Breast epithelium (tissue), 4 donors: ENCODE results near the gene GGPS1. TPM values are rescaled to one million over a fixed set of nuclear protein-coding genes. Genes with fewer than 3 reads are reported as not detected.

Experiments used
- DNase-seq, 2 donors: peaks; one replicate each; pipeline ENCODE4 v3.0.0-alpha.2; 2019; ENCODE audit warnings: low spot score in 2 of 2
- H3K27ac ChIP-seq, 2 donors: fragments of 200-600 bp; sonication (generic) in 1 of 2; one replicate each; pipeline ENCODE4 v1.5.1; 2016 to 2019; ENCODE audit warnings: mild to moderate bottlenecking in 1 of 2
- H3K27me3 ChIP-seq, 2 donors: fragments of 200-600 bp; sonication (generic) in 1 of 2; one replicate each; pipeline versions ENCODE4 v1.5.1 to v1.6.0; 2017 to 2019; ENCODE audit warnings: control low read depth in 1 of 2, mild to moderate bottlenecking in 1 of 2
- H3K36me3 ChIP-seq: fragments of 200-600 bp; one replicate; pipeline ENCODE4 v1.5.1; 2019
- H3K4me1 ChIP-seq, 2 donors: fragments of 200-600 bp; sonication (generic); one replicate each; pipeline ENCODE4 v1.5.1; 2016 to 2019; ENCODE audit warnings: control low read depth in 1 of 2
- H3K4me3 ChIP-seq, 3 donors: fragments of 200-600 bp; sonication (generic); 1 replicate in 2 of 3; 2 replicates in 1 of 3; pipeline ENCODE4 v1.5.1; 2016 to 2019; ENCODE audit warnings: mild to moderate bottlenecking in 3 of 3, moderate library complexity in 2 of 3
- H3K9me3 ChIP-seq, 2 donors: fragments of 200-600 bp; sonication (generic) in 1 of 2; one replicate each; pipeline ENCODE4 v1.5.1; 2016 to 2019; ENCODE audit warnings: control low read depth in 1 of 2
- POLR2A ChIP-seq: fragments of 450-650 bp; IDR thresholded peaks from one replicate; pipeline ENCODE4 v1.6.1; 2016; ENCODE audit warnings: antibody characterized with exemption, mild to moderate bottlenecking, moderate library complexity
- POLR2AphosphoS5 ChIP-seq, 3 donors: sonication (generic); formaldehyde crosslinking; IDR thresholded peaks; one replicate each; pipeline ENCODE4 v1.6.1; 2017; ENCODE audit warnings: antibody characterized with exemption in 3 of 3
- intact Hi-C: fragments of 100-400 bp; cut with DNase I; formaldehyde crosslinking; loops from one replicate; pipeline ENCODE4 v1.15.1; 2023; ENCODE audit warnings: low total_unique reads
- total RNA-seq, 3 donors: library from RNA; depleted of rRNA; stranded (reverse); fragments of >200 nt; gene quantifications; one replicate each; pipeline ENCODE4 v1.1.0, GENCODE V29; 2016
- TF ChIP-seq, protein P1 (sequence below), 3 donors: fragments of 450-650 bp; IDR thresholded peaks; one replicate each; pipeline ENCODE4 v1.5.1; 2016 to 2017; ENCODE audit warnings: antibody characterized with exemption in 3 of 3, mild to moderate bottlenecking in 3 of 3, moderate library complexity in 3 of 3

GGPS1 gene
- total RNA-seq, 3 donors from 2014 or later = 17.7 to 38.3 (median 22.4) TPM

DNA sequence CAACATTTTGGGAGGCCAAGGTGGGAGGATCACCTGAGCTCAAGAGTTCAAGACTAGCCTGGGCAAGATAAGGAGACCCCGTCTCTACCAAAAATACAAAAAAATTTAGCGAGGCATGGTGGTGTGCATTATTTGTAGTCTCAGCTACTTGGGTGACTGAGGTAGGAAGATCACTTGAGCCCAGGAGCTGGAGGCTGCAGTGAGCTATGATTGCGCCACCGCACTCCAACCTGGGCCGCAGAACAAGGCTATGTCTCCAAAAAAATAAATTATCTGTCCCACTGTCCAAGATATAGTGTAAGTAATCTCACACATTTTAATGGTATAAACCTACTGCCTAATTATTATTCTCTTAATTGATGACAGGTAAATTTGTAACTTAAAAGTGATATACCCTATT lies 13.2 kb upstream of the GGPS1 start:
- Histone ChIP-seq H3K27ac (no peak overlapping the region), H3K36me3 (no peaks in the 10 kb centered on the region), H3K4me1 (peaks cover 0 to 8% of the 10 kb centered on the region in 2 donors), H3K27me3 (no peaks in the 10 kb centered on the region), H3K9me3 (no peaks in the 10 kb centered on the region), H3K4me3 (no peak overlapping the region)
- no peak for DNase-seq
- TF ChIP-seq POLR2AphosphoS5 (IDR thresholded peaks at IDR 0.05) = no peak
- TF ChIP-seq POLR2A = no peak
- TF ChIP-seq, protein P1, sequence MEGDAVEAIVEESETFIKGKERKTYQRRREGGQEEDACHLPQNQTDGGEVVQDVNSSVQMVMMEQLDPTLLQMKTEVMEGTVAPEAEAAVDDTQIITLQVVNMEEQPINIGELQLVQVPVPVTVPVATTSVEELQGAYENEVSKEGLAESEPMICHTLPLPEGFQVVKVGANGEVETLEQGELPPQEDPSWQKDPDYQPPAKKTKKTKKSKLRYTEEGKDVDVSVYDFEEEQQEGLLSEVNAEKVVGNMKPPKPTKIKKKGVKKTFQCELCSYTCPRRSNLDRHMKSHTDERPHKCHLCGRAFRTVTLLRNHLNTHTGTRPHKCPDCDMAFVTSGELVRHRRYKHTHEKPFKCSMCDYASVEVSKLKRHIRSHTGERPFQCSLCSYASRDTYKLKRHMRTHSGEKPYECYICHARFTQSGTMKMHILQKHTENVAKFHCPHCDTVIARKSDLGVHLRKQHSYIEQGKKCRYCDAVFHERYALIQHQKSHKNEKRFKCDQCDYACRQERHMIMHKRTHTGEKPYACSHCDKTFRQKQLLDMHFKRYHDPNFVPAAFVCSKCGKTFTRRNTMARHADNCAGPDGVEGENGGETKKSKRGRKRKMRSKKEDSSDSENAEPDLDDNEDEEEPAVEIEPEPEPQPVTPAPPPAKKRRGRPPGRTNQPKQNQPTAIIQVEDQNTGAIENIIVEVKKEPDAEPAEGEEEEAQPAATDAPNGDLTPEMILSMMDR (IDR thresholded peaks at IDR 0.05) = no peak
- intact Hi-C loops = no loop called here

DNA sequence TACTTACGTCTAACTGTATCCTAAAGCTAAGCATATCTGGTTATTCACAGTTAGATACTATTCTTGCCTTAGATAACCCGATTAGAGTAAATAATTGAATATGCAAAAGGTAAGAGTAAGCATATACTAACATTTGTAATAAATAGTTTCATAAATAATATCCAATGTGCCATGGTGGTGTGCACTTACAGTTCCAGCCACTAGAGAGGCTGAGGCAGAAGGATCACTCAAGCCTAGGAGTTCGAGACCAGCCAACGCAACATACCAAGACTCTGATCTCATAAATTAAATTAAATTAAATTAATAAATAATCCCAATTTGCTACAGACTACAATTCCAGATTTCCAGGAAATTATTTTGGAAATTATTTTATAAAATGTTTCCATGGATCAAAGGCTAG lies 12.6 kb upstream of the GGPS1 start:
- TF ChIP-seq POLR2AphosphoS5 (IDR thresholded peaks at IDR 0.05) (no peak), POLR2A (no peak)
- TF ChIP-seq, protein P1 (IDR thresholded peaks at IDR 0.05) = no peak
- Histone ChIP-seq H3K4me1 (peaks cover 0 to 8% of the 10 kb centered on the region in 2 donors), H3K9me3 (no peaks in the 10 kb centered on the region), H3K4me3 (no peak overlapping the region), H3K36me3 (no peaks in the 10 kb centered on the region), H3K27me3 (no peaks in the 10 kb centered on the region), H3K27ac (no peak overlapping the region)
- intact Hi-C loops = no loop called here
- DNase-seq = no peak

DNA sequence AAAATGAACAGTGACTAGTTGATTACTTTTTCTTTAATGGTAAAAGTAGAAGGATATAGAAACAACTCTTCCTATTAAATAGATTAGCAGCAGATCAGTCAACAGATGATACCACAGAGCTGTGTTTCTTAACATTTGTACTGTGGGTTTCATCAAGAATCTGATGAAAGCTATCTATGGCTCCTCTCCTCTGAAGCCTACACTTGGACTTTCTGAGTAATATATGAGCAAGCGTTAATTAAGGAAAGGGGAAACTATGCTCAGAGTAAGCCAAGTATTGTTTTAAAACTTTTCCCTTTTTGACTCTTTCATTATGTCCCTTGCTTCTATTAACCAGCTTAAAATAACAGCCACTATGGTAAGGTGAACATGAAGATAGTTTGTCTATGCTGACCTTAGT lies 11.2 kb upstream of the GGPS1 start:
- TF ChIP-seq POLR2A (no peak), POLR2AphosphoS5 (IDR thresholded peaks at IDR 0.05) (no peak)
- TF ChIP-seq, protein P1 (IDR thresholded peaks at IDR 0.05) = no peak

DNA sequence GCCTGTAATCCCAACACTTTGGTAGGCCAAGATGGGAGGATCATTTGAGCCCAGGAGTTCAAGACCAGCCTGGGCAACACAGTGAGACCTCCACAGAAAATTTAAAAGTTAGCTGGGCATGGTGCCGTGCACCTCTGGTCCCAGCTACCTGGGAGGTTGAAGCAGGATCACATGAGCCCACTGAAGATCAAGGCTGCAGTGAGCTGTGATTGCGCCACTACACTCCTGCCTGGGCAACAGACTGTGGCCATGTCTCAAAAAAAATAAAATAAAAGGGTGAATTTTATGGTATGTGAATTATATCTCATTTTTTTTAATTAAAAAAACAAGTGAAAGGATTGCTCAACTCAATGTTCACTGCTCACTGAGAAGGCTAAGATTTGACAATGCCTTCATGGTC lies 9.1 kb upstream of the GGPS1 start:
- Histone ChIP-seq H3K4me1 (peaks cover 0 to 6% of the 10 kb centered on the region in 2 donors), H3K4me3 (no peak overlapping the region), H3K27ac (no peak overlapping the region), H3K36me3 (no peaks in the 10 kb centered on the region), H3K9me3 (no peaks in the 10 kb centered on the region), H3K27me3 (no peaks in the 10 kb centered on the region)
- intact Hi-C loops = no loop called here
- DNase-seq = no peak
- no peak for TF ChIP-seq POLR2AphosphoS5 (IDR thresholded peaks at IDR 0.05)
- TF ChIP-seq, protein P1 (IDR thresholded peaks at IDR 0.05) = no peak
- no peak for TF ChIP-seq POLR2A

More for the DNA sequence above, 11.2 kb upstream of the GGPS1 start:
- H3K4me3 ChIP-seq = no peak overlapping the region
- intact Hi-C loops = no loop called here
- H3K36me3 ChIP-seq = no peaks in the 10 kb centered on the region
- no peaks in the 10 kb centered on the region for H3K27me3 ChIP-seq
- no peak for DNase-seq
- no peak overlapping the region for H3K27ac ChIP-seq
- H3K9me3 ChIP-seq = no peaks in the 10 kb centered on the region
- peaks cover 0 to 8% of the 10 kb centered on the region in 2 donors for H3K4me1 ChIP-seq

DNA sequence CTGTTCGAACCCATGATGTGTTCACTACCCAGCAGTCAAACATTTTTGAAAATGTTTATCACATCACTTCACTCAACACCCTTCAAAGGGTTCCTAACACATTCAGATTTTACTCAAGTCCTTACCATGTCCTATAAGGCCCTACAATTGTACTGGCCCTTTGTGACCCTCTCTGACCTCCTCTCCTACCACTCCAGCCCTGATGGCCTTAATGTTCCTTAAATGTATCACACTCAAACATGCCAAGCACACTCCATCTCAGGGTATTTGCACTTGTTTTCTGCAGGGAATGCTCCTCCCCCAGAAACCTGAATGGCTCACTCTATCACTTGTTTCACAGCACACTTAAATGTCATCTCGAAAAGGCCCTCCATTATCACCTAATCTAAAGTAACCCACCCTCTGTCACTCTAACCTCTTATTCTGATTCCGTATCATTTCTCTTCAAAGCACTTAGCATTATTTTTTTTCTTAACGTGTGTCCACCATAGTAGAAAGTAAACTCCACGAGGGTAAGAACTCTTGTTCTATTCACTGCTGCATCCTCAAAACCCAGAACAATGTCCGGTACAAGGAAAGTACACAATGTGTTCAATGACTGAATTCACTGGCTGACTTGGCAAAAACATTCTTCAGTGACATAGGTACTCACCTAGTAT lies 7.7 kb upstream of the GGPS1 start:
- Histone ChIP-seq H3K4me1 (peaks cover 0 to 8% of the 10 kb centered on the region in 2 donors), H3K4me3 (no peak overlapping the region), H3K9me3 (no peaks in the 10 kb centered on the region), H3K27ac (no peak overlapping the region), H3K27me3 (no peaks in the 10 kb centered on the region), H3K36me3 (no peaks in the 10 kb centered on the region)
- TF ChIP-seq, protein P1 (IDR thresholded peaks at IDR 0.05) = no peak
- TF ChIP-seq POLR2AphosphoS5 (IDR thresholded peaks at IDR 0.05) (no peak), POLR2A (no peak)
- intact Hi-C loops = no loop called here
- DNase-seq = no peak
